IPS DF 19.7 (cell line): ENCODE measurements around the gene INSM1.

ENCODE experiments used
- DNase-seq: peaks from one replicate; pipeline ENCODE4 v3.0.0-alpha.2; 2013; ENCODE audit warnings: low read depth, low spot score

Gene INSM1

DNA sequence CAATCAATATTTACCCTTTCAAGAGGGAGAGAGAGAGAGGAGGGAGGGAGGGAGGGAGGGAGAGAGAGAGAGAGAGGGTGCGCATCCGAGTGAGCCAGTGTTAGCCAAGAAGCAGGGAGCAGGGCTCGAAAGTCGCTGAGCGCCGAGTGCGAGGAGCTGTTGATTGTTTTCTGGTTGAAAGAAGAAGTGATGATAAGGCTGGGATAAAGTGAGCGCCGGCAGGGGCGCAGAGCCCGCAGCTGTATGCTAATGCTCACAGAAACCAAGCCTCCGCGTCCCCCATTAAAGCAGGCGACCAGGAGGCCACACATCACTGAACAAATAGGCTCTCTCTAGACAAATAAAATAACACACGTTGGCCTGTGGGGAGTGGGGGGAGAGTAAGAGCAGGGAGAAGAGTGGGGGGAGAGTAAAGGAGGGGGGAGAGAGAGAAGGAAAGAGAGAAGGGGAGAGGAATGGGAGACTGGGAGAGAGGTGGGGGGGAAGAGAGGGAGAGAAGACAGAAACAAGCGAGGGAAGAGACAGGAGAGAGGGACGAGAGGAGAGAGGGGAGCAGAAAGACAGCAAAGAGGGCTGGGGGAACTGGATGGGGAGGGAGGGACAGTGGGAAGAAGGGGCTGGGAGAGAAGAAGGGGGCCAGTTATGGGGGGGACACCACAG is 5.0 kb upstream of the INSM1 start:
- DNase-seq: no peak

DNA sequence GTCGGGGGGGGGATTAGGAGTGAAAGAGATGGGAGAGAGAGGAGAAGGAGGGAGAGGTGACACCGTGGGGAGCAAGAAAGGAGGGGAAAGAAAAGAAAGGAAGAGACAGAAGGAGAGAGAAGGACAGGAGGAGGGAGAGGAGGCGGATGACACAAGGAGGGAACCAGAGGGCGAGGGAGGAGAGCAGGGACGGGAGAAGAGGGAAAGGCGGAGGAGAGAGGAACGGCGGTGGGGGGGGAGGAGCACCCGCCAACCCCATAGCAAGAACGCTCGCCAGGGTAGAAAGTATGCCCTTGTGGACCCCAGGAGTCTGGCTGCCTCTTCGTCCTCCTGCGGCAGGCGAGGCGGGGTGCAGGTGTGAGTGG is 4.5 kb upstream of the INSM1 start:
- no peak for DNase-seq

DNA sequence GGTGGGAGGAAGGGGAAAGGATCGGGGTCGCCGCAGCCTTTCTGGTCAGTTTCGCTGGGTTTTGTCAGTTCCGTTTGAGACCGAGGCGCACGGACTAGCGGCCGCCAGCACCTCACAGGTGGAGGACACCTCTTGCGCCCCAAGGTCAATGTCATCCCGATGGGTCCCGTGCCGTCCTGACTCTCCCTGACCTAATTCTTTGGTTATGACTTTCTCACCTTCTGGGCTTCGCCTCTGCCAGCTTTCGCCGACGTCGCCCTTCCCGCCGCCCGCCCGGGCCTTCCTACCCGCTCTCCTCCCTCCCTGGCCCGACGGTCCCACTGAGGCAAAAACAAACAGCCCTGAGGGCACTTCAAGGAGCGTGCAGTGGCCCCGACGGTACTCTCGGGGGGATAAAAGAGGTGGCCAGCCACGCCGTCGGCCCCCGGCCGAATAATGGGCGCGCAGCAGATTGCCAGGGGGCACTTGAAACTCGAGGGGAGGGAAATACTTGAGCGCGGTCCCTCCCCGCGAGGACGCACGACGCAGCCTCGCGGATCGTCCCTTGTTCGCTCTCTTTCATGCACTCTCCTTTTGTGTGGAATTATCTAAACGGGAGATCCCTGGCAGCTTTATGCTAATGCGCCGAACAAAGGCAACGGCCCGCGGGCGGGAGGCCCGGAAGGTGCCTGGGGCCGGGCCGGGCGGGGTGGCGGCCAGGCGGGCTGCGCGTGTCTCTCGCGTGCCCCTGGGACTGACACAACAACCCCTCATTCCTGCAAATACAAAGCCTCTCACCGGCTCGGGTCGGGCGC is 3.9 kb upstream of the INSM1 start:
- no peak for DNase-seq

DNA sequence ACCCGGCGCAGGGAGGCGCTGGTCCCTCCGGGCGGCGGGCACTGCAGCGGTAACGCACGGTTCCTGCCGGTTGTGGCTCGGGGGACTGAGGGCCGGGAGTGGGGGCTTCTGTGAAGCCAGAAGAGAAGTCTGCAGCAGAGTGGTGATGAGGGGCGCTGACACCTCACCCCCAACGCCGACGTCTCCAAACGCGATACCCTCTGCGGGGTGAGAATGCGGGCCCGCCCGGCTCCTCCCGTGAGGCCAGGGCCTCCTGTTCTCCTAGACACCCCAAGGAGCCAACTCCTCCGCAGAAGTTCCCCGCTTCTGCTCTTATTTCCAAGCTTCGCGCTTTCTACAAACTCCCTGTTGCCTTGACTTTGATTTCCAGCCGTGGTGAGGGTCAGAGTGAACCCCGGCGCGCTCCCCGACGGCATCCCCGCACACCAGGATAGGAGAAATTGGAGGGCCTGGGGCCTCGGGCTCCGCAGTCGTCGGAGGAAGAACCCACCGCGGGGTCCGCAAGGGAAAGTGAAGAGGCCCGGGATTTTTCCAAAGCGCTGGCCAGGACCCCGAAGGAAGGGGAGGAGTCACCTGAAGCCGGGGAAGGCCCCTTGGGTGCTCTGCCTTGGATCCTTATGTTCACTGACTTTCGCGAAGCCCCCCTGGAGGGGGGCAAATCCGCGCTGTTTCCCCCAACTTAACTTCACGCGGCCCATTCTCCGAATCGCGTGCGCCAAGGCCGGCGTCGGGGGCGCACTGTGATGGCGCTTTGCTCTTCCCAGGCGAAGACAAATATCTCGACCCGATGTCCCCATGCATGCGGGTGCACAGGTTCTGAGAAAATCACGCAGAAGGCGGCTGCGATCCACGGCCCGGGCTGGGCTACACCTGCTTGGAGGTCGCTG is 3.1 kb upstream of the INSM1 start:
- no peak for DNase-seq

DNA sequence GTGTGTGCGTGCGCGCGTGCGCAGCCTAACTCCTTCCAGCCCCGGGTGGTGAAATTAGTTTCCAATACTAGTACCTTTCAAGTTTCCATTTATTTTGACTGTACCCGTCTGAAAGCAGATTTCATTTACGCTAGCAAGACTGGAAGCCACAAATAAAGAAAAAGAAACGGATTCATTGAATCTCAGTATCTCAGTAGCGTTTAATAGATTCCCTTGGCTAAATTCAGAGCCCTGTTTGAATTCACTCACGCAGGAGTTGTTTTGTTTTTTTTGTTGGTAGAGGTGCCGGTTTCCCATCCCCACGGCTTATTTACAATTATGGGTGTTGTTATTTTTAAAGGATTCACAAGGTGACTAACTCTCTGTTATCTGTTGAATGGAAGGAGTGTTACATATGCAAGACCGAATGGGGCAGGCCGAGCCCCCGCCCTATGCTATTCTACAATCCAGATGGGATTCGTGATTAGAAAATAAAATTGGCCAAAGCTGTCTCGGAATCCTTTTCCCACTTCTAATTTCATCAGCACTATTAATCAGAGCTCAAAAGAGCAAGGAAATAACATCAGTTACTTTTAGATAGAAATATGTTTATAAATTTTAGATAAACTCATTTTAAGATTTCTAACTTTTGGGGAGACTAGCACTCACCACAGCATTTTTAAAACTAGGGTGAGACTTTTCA is 2.3 kb upstream of the INSM1 start:
- DNase-seq: no peak

DNA sequence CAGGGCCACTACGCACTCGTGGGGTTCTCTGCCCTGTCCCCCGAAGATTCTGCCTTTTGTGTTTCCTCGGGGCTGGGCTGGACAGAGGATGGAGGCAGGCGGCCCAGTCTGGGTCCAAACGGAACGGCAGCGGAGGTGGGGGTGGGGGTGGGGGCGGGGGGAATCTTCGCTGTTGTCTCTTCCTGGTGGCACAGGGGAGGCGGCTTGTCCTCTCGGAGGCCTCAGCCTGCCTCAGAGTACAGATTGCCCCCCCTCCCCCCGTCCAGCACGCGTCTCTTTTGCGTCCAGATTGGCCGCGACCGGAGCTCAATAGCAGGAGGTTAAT is 1.4 kb upstream of the INSM1 start:
- no peak for DNase-seq

DNA sequence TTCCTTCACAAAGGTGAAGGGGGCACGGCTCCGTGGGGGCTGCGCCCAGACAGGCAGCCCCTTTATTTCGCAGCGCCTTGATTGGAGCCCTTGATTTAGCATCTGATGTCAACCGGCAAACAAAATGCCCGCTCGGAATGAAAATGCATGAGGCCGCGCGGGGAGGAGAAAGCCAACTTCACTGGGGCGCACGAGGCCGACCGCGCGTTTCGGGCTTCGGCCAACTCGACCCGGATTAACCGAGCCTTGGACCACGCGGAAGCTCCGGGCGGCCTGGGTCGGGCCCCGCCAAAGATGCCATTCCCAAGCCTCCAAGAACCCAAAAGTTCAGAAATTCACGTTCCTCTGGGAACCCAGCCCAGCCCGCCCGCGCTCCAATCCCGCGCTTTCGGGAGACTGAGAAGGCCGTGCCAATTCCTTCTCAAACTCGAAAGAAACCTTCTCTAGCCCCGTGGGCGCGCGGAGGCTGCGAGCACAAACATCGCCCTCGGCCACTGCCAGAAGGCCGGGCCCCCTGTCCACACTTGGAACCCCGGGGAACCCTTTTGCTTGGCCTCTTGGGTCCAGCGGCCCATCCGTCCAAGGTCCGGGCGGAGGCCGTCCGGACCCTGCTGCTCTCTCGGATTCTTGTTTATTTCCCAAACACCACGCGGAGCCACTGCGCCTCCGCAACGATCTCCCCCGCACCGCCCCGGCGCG is 879 bp upstream of the INSM1 start:
- DNase-seq: no peak

DNA sequence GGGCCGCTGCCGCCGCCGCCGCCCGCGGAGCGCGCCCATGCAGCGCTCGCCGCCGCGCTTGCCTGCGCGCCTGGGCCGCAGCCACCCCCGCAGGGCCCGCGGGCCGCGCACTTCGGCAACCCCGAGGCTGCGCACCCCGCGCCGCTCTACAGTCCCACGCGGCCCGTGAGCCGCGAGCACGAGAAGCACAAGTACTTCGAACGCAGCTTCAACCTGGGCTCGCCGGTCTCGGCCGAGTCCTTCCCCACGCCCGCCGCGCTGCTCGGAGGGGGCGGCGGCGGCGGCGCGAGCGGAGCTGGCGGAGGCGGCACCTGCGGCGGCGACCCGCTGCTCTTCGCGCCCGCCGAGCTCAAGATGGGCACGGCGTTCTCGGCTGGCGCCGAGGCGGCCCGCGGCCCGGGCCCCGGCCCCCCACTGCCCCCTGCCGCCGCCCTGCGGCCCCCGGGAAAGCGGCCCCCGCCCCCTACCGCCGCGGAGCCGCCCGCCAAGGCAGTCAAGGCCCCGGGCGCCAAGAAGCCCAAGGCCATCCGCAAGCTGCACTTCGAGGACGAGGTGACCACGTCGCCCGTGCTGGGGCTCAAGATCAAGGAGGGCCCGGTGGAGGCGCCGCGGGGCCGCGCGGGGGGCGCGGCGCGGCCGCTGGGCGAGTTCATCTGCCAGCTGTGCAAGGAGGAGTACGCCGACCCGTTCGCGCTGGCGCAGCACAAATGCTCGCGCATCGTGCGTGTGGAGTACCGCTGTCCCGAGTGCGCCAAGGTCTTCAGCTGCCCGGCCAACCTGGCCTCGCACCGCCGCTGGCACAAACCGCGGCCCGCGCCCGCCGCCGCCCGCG is 730 bp downstream of the INSM1 start:
- no peak for DNase-seq

DNA sequence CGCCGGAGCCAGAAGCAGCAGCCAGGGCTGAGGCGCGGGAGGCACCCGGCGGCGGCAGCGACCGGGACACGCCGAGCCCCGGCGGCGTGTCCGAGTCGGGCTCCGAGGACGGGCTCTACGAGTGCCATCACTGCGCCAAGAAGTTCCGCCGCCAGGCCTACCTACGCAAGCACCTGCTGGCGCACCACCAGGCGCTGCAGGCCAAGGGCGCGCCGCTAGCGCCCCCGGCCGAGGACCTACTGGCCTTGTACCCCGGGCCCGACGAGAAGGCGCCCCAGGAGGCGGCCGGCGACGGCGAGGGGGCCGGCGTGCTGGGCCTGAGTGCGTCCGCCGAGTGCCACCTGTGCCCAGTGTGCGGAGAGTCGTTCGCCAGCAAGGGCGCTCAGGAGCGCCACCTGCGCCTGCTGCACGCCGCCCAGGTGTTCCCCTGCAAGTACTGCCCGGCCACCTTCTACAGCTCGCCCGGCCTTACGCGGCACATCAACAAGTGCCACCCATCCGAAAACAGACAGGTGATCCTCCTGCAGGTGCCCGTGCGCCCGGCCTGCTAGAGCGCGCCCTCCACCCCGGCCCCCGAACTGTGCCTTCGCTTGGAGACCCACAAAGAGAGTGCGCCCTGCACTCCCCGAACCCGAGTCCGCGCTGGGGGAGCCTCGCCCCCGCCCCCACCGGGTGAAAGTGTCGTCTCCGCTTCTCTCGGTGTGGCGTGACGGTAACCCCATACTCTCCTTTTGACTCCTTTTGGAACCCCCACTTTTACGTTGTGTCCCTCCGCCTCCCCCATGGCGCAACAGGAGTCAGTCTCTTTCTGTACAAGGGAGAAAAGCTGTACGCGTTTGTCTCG is 1.6 kb downstream of the INSM1 start:
- DNase-seq: no peak

DNA sequence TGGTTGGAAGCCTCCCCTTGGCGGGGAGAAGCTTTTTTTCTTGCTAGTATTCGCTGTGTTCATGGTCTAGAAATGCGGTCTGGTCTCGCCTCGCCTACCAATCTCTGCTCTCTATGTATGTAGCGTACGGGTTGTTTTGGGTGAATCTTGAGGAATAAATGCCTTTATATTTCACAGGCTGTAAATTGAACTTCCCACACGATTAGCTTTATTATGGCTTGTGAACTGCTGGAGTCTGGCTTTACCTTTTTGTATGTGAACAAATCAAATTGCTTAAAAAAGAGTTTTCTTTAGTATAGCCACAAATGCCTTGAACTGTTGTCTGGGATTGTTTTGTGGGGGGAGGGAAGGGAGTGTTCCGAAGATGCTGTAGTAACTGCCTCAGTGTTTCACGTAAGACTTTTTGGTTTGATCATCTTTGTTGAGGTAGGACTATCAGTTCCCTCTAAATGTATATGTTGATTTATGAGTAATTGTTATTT is 2.2 kb downstream of the INSM1 start:
- no peak for DNase-seq

DNA sequence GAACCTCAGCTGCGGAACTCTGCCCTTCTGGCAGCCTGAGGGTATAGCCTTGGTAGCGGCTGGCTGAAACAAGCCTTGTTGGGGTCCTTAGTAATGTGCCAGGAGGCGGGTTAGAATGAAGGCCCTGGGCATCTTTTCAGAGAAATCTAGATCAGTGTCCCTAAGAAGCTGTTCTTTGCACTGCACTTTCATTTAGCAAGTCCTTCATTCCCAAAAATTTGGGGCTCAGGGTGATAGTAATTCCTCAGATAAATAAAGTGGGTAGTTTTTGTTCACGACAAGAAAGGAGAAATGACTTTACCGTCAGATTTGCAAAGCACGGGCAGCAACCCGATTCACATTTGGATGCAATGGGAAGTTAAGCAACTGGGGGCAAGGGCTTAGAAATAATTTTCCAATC is 3.2 kb downstream of the INSM1 start:
- no peak for DNase-seq

DNA sequence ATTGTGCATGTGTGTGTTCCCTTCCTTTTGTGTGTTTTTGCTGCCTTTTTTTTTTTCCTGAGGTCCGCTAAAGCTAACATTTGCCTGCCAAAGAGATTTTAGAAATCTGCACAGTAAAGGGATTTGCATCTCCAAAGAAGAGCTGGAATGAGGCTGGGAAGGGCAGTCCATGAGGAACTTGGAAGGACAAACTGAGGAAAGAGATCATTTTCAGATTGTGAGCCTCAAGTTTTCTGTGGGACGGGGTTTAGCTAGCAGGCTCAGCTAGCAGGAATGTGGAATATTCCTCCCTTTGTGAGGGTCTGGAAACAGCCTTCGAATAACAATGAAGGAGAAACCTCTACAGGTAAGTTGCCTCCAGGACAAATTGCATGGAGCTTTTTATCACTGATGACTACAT is 3.8 kb downstream of the INSM1 start:
- DNase-seq: no peak

DNA sequence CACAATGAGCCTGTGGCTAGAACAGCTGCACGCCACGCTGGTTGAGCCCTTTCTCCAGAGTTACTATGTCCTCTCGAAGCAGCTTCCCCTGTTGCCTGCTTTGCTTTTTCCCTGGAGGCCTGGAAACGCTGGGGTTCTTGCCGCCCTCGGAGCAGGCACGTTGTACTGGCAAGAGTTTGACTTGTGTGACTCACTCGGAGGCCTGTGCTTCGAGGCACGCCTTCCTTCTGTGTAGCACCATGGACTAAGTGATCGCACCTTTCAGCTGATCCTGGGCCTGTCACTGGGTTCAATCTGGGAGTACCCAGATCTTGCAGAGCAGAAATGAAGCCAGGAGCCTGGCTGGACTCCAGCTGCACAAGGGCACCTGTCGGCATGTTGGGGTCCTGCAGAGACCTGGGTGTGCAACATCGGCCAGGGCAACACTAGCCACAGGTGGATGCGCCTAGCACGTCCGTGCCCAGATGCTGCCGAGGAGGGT is 5.2 kb downstream of the INSM1 start:
- no peak for DNase-seq

DNA sequence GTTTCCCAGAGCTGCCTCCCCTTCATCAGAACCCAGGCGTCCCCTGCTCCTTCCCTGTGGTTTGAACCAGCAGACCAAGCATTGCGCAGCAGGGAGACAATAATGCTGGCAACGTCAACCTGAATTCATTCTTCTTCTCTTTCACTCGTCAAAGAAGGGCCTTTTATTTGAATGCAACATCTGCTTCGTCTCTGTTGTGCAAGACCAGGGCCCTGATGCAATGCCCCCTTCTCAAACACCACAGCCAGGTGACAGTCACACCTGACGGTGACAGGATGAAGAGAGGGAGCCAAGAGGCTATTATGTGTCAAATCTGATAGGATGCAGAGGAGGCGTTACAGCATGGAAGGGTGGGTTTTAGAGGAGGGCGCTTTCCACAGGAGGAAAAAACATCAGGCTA is 8.0 kb downstream of the INSM1 start:
- no peak for DNase-seq

DNA sequence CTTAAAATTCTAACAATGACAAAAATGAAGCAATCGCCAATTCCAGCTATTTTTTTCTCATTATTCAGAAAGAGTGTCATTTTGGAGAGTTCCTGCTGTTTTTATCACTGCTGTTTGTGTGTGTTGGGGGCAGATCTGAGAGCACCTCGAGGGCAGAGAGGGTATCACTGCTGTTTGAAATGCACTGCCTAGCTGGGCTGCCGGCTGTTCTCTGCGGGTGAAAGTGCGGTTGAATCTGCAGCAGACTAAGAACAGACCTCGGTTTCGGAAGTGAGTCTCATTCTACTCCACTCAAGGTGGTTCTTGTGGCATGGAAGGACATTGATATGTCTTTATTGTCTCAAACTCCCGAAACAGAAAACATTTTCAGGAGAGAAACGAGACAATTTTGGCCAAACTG is 18.3 kb downstream of the INSM1 start:
- DNase-seq: no peak

DNA sequence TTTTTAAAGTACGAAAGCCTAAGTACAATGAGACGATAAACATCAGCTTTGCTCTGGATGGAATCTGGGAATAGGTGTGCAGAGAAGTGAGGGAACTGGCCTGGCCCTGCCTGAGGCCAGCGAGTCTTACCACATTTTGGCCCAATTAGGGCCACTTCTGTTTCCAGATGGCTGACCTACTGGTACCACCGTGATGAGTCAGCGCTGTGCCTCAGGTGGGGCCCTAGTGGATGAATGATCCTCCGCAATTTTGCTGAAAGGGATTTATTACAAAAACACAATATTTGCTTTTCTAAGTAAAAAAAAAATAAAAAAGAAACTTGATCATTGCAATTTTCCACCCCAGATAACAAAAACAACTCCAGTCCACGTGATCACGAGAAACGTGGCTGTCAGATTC is 22.5 kb downstream of the INSM1 start:
- DNase-seq: no peak

DNA sequence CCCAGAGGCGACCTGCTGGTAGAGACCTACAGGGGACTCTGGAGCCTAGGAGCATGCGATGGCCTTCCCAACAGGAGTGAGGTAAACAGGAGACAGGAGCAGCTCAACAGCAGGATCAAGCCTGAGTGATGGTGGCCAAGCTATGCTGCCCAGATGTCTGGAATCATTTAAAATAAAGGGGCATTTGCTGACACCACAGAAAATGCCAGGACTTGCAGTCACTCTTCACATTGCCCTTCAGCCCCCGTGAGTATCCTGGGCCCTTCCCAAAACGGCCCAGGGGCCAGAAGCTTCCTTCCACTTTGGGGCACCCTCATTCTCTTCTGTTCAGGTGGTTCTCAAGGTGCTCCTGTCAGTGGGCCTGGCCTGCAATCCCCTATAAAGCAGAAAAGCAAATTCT is 23.2 kb downstream of the INSM1 start:
- no peak for DNase-seq

DNA sequence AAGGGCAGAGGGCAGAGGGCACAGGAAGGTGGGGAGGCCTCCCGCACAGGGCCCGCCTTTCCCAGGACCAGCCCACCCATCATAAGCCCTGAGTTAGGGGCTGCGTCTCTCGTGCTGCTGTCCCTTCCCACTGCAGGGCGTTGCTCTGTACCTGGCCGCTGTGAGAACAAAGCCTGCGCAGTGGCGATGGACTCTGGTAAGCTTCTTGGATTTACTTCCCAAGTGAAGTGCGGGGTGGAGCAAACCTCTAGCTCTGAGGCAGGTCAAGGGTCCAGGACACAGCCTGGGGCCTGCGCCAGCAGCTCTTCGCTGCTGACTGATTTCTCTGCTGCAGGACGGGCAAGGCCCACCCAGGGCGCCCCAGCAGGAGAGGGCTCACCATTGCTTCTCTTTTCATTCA is 23.9 kb downstream of the INSM1 start:
- DNase-seq: no peak
